ENCODE data around the gene MACF1.
"Not testable (repeated sequence)": the region's sequence is repeated elsewhere in the genome, so short reads cannot be mapped to it uniquely, and the experiment has no call there.

The MACF1 gene

DNA sequence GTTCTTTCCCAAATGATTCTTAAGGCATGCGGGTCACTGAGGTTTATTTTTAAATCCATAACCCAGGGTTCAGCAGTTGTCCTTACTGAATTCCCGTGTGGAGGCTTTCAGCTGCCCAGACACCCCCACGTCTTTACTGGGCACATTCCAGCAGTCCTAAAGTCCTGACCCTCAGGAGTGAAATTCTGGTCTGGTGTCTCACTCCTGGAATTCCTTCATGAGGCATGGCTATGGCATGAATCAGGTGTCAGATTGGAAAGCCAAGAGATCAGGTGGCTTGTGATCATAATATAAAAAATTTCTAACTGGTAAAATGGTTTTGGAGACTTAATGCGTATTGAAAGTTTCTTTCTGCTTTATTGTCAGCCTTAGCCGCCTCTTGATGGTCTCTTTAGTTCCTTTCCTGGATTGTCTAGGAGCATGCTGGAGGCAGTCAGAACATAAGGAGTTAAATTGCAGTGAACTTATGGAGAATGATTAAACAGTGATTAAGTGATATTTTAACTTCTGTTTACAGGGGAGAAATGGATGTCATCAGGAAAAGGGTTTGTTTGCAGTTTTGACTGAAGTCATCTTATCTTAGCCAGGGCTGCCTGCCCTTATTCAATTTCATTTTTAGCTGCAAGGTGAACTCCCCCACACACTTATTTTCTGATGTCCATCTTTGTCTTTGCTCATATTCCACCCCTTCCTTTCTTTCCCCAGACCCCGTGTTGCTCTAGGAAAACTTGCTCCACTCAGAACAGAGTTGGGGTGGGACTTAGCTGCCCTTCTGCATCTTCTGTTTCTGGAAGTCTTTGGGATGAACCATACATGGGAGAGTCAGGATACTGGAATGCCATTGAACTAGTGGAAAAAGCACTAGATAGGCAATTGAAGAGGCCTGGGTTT lies 25.7 kb upstream of the MACF1 start:
- peak; percentile 73 to 88 for DNase-seq

DNA sequence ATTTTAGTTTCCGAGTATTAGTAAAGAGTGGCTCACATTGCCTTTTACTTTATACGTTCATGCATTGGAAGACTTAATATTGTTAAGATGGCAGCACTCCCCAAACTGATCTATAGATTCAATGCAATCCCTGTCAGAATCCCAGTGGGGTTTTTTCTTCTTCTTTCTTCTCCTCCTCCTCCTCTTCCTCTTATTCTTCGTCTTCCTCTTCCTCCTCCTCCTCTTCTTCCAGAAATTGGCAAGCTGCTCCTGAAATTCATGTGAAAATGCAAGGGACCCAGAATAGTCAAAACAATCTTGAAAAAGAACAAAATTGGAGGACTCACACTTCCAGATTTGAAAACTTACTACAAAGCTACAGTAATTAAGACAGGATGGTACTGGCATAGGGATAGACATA lies 23.2 kb upstream of the MACF1 start:
- no peak for DNase-seq

DNA sequence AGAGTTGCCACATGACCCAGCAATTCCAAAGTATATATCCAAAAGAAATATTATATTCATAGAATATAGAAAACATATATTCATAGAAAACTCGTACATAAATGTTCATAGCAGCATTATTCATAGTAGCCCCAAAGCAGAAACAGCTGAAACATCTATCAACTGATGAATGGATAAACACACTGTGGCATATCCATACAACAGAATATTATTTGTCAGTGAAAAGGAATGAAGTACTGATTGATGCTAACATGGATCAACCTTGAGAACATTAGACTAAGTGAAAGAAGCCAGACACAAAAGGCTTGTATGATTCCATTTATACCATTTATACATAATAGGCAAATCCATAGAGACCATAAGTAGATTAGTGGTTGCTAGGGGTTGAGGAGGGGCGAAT lies 21.7 kb upstream of the MACF1 start:
- no peak for DNase-seq

DNA sequence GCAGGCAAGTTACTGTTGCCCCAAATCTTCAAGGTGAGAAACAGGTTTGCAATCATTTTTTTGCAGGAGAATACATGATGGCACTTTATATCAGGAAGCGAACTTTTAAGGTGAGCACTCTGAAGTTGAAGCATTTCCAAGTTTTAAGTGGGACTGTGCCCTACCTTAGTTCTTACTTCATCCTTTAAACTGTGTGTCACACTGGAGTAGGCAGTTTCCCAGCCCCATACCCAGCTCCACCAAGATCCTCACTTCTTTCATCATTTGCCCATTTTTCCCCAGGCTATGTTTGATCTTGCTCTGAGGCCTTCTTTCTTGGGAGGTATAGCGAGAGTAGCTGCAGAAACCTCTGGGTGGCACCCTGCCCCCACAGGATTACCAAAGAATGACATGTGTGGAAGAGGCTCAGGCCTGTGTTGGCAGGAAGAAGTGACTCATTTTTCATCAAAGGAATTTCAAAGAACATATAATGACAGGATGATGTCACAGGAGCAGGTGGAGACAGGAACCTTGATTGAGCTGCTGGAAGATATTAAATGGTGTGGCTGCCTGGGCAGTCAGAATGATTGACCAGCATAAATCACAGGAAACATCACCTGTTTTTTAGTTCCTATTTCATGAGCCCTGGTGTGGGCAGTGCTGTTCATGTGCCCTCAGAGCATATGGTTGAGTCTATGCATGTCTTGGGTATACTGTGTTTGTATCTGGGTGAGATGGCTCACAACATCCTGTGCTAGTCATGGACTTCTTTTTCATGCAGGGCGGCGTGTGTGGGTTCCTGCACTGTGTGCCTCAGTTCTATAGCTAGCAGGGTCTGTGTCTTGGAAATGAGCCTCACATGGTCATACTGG lies 20.8 kb upstream of the MACF1 start:
- DNase-seq, result peak; percentile 89 to 96

DNA sequence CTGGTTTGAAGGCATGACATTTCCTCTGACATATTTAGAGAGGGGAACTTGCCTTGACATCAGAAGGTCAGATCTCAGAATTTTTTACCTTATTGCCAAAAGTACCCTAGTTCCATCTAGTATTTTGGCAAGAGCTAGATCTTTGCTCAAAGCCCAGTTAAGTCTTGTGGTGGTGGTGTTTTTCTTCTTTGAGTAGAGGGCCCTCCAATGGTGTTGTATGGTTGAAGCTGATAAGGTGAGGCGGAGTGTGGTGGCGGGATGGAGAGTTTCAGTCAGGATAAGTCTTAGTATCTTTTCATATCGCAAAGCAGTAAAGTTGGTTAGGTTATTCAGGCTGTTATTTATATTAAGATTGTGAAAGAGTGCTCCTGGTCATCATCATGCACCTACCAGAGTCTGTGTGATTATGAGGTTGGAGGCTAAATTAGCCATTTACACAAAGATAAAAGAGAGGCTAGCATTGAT lies 20.1 kb upstream of the MACF1 start:
- DNase-seq, result no peak

DNA sequence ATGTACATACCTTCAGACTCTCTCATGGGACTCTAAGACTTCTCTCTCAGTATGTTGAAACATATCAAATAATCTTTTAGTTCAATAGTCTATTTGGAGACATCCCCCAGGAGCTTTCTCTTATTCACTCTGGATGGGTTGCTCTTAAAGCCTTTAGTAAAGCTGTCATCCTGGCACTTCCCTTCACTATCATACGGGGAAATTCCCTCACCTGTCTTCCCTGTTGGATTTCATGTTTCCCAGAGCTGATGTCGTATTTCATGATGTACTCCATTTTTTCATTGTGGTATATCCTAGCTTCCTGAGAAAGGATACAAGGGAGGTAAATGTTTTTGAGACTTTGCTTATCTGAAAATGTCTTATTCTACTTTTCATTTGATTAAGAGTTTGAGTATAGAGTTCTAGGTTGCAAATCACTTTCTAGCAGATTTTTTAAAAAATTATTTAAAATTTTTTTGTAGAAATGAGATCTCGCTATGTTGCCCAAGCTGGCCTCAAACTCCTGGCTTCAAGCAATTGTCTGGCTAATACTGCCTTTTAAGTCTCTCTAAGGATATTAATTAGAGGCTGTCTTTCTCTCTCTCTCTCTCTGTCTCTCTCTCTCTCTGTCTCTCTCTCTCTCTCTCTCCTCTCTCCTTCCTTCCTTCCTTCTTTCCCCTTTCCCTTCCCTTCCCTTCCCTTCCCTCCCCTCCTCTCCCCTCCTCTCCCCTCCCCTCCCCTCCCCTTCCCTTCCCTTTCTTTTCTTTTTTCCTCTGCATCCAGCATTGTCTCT lies 17.0 kb upstream of the MACF1 start:
- DNase-seq, result no peak

DNA sequence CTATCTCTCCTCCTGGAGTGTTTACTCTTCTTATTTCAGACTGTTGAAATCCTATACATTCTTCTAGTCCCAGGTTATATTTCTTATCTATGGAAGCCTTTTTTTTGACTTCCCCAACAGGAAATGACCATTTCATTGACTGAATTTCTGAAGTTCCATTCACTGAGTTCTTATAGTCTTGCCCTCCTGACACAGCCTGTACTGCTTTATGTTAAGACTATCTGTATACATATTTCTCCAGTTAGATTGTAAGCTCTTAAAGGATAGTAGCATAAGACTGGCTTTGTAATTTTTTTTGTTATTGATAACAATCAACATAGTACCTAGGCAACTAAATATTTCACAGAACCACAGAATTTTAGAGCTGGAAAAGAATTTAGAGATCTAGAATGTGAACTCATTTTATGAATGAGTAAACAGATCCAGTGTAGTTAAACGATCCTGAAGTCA lies 14.9 kb upstream of the MACF1 start:
- peak; percentile 32 to 82 for DNase-seq

DNA sequence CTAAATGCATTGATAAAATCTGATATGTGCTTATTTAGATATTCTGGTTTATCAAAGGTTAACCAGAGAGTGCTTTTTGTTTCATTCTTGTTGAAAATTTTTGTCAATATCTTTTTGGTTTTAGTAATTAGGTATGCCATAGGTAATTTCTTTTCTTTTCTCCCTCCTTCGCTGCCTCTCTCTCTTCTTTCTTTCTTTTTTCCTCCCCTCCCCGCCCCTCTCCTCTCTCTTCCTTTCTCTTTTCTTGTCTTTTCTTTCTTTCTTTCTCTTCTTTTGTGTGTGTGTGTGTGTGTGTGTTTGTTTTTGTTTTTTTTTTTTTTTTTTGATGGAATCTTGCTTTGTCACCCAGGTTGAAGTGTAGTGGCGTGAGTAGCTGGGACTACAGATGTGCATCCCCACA lies 14.4 kb upstream of the MACF1 start:
- no peak for DNase-seq

DNA sequence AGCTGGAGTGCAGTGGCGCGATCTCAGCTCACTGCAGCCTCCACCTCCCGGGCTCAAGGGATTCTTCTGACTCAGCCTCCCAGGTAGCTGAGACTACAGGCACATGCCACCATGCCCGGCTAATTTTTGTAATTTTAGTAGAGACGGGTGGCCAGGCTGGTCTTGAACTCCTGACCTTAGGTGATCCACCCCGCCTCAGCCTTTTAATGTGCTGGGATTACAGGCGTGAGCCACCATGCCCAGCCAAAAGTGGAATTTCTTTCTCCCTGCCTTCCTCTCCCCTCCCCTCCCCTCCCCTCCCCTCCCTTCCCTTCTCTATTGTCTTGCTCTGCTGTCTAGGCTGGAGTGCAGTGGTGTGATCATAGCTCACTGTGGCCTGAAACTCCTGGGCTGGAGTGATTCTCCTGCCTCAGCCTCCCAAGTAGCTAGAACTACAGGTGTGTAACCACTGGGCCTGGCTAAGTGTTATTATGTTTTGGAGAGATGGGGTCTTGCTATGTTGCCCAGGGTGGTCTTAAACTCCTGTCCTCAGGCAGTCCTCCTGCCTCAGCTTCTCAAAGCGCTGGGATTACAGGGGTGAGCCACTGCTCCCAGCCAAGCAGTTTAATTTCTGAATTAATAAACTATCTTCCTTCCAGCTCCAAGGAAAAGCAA lies 10.0 kb upstream of the MACF1 start:
- no peak for DNase-seq

DNA sequence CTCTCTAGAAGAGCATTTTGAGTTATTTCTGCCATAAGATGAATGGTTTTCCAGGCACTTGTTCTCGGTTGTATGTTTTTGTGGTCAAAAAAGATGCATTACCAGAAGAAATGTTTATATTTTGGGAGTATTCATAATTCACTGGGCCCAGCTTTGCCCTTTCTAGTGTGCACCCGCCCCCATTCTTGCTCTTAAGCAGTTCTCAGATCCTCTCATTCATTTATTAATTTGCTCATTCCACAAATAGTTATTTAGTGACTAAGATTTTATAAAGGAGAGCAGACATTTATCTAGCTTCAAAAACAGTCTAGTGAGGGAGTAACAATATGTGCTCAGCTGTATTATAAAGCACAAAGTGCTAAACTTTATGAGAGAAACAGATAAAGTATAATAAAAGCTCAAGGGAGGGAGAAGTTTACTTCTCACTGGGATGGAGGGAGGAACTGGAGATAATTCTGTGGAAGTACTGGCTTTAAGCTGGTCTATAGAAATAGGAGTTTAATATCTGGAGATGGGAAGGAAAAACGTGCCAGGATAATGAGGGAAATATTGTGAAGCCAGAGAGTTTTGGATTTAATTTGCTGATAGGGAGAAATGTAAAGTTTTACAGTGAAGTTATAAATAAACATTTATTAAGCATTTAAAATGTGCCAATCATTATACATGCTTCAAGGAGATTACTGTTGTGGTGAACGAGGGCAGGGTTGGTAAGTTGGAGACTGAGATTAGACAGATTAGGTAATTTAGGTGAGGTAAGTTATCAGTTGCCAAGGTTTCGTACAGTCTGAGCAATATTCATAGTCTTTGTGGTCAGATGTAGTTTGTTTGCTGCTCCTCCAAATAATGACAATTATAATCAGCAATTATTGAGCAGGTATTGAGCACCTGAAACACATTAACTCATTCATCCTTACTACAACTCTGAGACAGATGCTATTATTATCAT lies 9.1 kb upstream of the MACF1 start:
- DNase-seq, result no peak

DNA sequence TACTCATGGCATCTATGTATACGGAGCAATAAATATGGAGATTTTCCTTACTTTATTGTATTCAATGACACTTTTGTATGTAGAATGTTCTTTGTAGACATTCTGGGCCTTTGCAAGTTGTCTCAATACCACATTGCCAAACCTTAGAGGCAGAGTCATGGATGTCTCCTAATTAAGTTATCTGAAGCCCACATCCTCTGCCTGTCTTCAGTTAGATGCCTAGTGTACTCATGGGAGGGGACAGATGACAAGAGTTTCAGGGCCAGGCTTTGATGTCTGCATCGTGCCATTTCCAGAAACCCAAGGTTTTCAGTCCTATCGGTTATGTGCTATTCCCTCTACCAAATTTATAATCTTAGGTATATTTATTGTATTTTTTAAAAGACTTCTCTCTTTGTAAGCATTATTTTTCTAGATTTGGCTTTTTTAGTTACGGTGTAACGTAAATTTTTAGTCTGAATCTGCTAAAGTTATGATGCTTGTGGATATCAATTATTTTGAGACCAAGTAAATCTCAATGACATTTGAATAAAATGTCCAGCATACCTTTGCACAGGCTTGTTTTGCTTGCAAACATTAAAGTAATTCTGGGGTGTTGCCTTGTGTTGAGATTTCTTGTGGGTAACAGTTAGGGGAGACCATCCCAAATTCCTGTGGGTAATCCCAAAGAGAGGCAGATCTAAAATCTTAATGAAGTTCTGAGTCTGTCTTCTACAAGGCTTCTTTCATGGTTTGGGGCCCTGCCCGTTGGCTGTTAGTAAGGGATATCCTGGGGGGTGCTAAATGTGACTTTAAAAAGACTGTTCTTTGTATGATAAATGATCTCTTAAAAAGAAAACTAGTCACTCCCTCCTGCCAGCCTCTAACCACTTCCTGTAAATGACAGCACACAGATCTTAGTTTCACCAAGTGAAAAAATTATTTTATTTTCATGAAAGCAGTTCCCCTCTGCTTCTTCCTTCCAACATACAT lies 8.0 kb upstream of the MACF1 start:
- peak in 1 of 2 experiments; percentile 69 for DNase-seq

DNA sequence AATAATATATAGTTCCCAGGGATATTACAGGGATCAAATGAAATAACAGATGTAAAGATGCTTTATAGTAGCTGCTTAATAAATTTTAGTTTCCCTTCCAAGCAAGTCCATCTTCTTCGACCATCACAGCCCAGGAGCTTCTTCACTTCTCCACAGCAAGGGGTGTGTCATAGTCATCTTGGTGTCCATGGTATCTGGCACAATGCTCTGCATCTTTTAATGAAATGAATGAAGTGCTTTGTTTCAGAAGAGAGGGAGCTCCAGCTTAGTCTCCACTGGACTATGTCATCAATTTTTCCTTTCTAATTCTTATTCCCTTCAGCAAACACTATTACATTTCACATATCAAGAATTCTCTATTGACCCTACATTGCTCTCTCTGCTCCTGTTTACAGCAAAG lies 4.9 kb upstream of the MACF1 start:
- DNase-seq, result no peak

DNA sequence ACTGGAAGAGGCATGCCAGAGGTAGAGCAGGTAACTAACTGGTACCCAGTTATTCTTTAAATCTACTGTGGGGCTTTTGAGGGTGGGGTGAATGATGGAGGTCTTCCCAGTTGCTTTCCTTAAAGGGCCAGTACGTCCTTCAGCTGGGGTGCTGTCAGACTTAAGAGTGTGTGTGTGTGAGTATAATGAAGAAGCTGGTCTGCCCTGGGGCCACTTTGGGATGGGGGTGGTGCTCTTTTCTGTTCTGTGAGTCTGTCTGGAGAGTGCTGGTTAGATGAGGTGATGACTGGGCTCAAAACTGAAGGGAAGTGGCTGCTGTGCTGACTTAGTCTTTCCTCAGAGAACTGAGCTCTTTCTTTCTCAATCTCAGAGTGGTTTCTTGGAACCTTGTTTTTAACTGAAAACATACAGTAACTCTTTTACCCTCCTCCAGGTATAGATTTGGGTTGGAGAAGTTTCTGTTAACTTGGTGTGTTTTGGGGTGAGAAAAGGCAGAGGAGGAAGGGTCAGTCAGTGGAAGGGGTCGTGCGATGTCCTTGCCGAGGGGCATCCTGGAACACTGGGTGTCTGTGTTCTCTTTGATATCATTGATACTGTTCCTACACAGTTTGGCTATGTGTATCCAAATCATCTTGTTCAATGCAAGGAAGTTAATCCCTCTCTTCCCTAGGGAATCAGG lies 746 bp downstream of the MACF1 start:
- peak in 1 of 2 experiments; percentile 48 for DNase-seq

DNA sequence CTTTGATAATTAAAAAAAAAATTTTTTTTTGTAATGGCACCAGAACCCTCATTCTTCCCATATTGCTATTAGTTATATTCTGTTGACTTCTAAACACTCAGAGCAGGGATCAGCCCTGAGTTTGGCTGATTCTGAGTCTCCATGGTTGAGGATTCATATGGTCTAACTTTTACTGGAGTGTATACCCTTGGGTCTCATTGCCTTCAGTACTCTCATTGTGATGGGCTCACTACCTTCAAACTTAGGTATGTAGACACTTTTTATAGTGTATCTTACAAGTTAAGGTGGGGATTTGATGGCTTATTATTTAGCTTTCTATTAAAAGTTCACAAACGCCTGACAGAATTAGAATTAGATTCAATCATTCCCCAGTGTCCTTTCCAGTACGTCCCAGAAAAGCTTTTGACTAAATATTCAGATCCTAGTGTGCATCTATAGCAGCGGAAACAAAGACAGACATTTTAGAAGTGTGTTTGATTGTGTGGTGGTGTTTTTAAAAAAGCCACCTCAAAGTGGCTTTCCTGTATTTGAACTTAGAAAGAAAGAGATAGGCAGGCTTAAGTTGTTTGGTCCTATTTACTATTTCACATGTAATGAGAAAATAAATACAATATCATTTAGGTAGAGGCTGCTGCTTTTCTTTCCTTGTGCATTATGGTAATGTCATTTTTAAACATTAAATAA lies 1.4 kb downstream of the MACF1 start:
- DNase-seq, result no peak

DNA sequence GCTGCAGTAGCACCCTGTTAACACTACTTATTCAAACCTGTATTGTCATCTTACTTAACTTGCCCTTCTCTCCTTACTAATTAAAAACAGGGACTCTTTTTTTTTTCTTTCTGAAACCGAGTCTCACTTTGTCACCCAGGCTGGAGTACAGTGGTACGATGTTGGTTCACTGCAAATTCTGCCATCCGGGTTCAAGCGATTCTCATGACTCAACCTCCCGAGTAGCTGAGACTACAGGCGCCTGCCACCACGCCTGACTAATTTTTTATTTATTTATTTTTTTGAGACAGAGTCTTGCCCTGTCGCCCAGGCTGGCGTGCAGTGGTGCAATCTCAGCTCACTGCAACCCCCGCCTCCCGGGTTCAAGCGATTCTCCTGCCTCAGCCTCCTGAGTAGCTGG lies 3.9 kb downstream of the MACF1 start:
- DNase-seq, result not testable (repeated sequence)

DNA sequence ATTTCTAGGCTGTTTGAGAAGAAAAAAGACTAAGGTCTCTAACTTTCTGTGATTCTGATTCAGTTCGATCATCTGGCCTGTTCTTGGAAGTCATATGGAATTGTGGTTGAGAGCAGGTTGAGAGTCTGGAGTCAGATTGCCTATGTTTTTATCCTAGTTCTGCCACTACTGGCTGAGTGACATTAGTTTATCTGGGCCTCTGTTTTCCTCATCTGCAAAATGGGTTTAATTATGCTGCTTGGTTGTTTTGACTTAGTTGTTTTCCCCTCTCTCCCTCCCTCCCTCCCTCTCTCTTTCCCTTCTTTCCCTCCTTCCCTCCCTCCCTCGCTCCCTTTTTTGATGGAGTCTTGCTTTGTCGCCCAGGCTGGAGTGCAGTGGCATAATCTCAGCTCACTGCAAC lies 6.2 kb downstream of the MACF1 start:
- no peak for DNase-seq

DNA sequence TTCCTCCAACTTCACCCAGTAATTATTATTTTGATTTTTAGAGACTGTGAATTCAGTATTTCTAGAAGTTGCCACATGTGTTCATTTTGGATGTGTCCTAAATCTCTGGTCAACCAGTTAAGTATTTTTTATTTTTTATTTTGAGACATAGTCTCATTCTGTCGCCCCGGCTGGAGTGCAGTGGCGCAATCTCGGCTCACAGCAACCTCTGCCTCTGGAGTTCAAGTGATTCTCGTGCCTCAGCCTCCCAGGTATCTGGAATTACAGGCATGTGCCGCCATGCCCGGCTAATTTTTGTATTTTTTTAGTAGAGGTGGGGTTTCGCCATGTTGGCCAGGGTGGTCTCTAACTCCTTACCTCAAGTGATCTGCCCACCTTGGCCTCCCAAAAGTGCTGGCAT lies 8.0 kb downstream of the MACF1 start:
- no peak for DNase-seq

DNA sequence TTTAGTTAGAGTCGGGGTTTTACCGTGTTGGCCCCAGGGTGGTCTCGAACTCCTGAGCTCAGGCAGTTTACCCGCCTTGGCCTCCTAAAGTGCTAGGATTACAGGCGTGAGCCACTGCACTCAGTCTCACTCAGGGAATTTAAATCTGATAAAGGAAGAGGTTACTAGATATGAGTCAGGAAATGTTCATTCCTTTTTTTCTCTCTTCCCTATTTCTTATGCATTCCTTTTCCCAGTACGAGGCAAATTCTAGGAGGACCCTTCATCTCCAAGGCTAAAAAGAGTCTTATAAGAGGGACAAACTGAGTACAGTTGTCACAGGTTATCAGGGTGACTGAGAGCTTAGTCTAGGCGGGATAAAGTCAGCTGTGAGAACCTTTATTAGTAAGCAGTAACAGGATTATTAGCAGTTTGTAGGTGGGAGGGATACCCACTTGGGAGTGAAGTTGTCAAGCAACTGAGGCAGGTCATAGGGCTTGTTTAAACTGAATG lies 9.1 kb downstream of the MACF1 start:
- peak in 1 of 2 experiments; percentile 48 for DNase-seq

All from SW 1271 (cell line).